ENCODE data around the gene PTBP3.

GRCh38 chr9:112273876-112274275 lies 59.5 kb downstream of the PTBP3 start:
- TF ChIP-seq POLR2A (IDR thresholded peaks at IDR 0.05; ENCODE audit: low read depth, low read length) (no peak), PAX5 (IDR thresholded peaks at IDR 0.05; ENCODE audit: insufficient read depth, low read length, severe bottlenecking) (no peak)

Measured in GM12891 (cell line).